Measurements from ENCODE around the gene PAX5. TPM values are rescaled to one million over a fixed set of nuclear protein-coding genes. Genes with fewer than 3 reads are reported as not detected.

Gene PAX5
- total and polyA plus RNA-seq, 5 donors from 2014 or later, result 0.02 to 0.94 (median 0.15) TPM; not detected in 2

- H3K4me3 ChIP-seq (ENCODE audit: low read depth, low read length), result no peak overlapping the region
- Mint-ChIP-seq H3K9me3 (no peaks in the 10 kb centered on the region), H3K27ac (no peak overlapping the region), H3K4me3 (no peak overlapping the region), H3K36me3 (no peaks in the 10 kb centered on the region), H3K4me1 (no peaks in the 10 kb centered on the region), H3K27me3 (peaks cover 5% of the 10 kb centered on the region)
- H3K36me3 ChIP-seq (ENCODE audit: control insufficient read depth, insufficient read depth, low read length), result no peaks in the 10 kb centered on the region
- H3K9me3 ChIP-seq (ENCODE audit: control insufficient read depth in 2 of 2, low read length in 2 of 2), result no peaks in the 10 kb centered on the region
- ATAC-seq (ENCODE audit: low read depth in 2 of 2) (no peak), DNase-seq (no peak)
- H3K27me3 ChIP-seq (ENCODE audit: control insufficient read depth, insufficient read depth, low read length), result no peaks in the 10 kb centered on the region
- H3K4me1 ChIP-seq (ENCODE audit: control insufficient read depth, insufficient read depth, low read length, poor library complexity, severe bottlenecking), result no peaks in the 10 kb centered on the region
- no peak overlapping the region for H3K27ac ChIP-seq (ENCODE audit: insufficient read depth, low read length, poor library complexity, severe bottlenecking)
These were observed 135.5 kb downstream of the PAX5 start for GRCh38 chr9:36898431-36899020.

GRCh38 chr9:36897478-36897877, 136.6 kb downstream of the PAX5 start:
- H3K27me3 Mint-ChIP-seq, result peaks cover 5% of the 10 kb centered on the region
- no peaks in the 10 kb centered on the region for H3K36me3 Mint-ChIP-seq
- H3K27me3 ChIP-seq (ENCODE audit: control insufficient read depth, insufficient read depth, low read length), result no peaks in the 10 kb centered on the region
- H3K4me3 ChIP-seq (ENCODE audit: low read depth, low read length), result no peak overlapping the region
- no peaks in the 10 kb centered on the region for H3K9me3 ChIP-seq (ENCODE audit: control insufficient read depth in 2 of 2, low read length in 2 of 2)
- no peaks in the 10 kb centered on the region for H3K36me3 ChIP-seq (ENCODE audit: control insufficient read depth, insufficient read depth, low read length)
- ATAC-seq (ENCODE audit: low read depth in 2 of 2) (no peak), DNase-seq (no peak)
- H3K27ac ChIP-seq (ENCODE audit: insufficient read depth, low read length, poor library complexity, severe bottlenecking), result no peak overlapping the region
- no peaks in the 10 kb centered on the region for H3K4me1 ChIP-seq (ENCODE audit: control insufficient read depth, insufficient read depth, low read length, poor library complexity, severe bottlenecking)
- H3K9me3 Mint-ChIP-seq, result no peaks in the 10 kb centered on the region
- H3K4me3 Mint-ChIP-seq, result no peak overlapping the region
- H3K27ac Mint-ChIP-seq, result no peak overlapping the region
- no peaks in the 10 kb centered on the region for H3K4me1 Mint-ChIP-seq

GRCh38 chr9:36897019-36897418, 137.0 kb downstream of the PAX5 start:
- H3K27me3 ChIP-seq (ENCODE audit: control insufficient read depth, insufficient read depth, low read length), result no peaks in the 10 kb centered on the region
- H3K36me3 ChIP-seq (ENCODE audit: control insufficient read depth, insufficient read depth, low read length), result no peaks in the 10 kb centered on the region
- DNase-seq, result no peak
- no peak overlapping the region for H3K27ac ChIP-seq (ENCODE audit: insufficient read depth, low read length, poor library complexity, severe bottlenecking)
- H3K4me3 ChIP-seq (ENCODE audit: low read depth, low read length), result no peak overlapping the region
- H3K9me3 ChIP-seq (ENCODE audit: control insufficient read depth in 2 of 2, low read length in 2 of 2), result no peaks in the 10 kb centered on the region
- Mint-ChIP-seq H3K36me3 (no peaks in the 10 kb centered on the region), H3K4me3 (no peak overlapping the region), H3K4me1 (no peaks in the 10 kb centered on the region), H3K27ac (no peak overlapping the region), H3K9me3 (no peaks in the 10 kb centered on the region), H3K27me3 (peaks cover 5% of the 10 kb centered on the region)
- no peaks in the 10 kb centered on the region for H3K4me1 ChIP-seq (ENCODE audit: control insufficient read depth, insufficient read depth, low read length, poor library complexity, severe bottlenecking)
- ATAC-seq (ENCODE audit: low read depth in 2 of 2), result no peak

- Mint-ChIP-seq H3K4me3 (no peak overlapping the region), H3K9me3 (no peaks in the 10 kb centered on the region), H3K4me1 (no peaks in the 10 kb centered on the region), H3K27me3 (peaks cover 5% of the 10 kb centered on the region), H3K27ac (no peak overlapping the region), H3K36me3 (no peaks in the 10 kb centered on the region)
- H3K4me1 ChIP-seq (ENCODE audit: control insufficient read depth, insufficient read depth, low read length, poor library complexity, severe bottlenecking), result no peaks in the 10 kb centered on the region
- DNase-seq (no peak), ATAC-seq (ENCODE audit: low read depth in 2 of 2) (no peak)
- no peak overlapping the region for H3K27ac ChIP-seq (ENCODE audit: insufficient read depth, low read length, poor library complexity, severe bottlenecking)
- no peaks in the 10 kb centered on the region for H3K9me3 ChIP-seq (ENCODE audit: control insufficient read depth in 2 of 2, low read length in 2 of 2)
- no peaks in the 10 kb centered on the region for H3K27me3 ChIP-seq (ENCODE audit: control insufficient read depth, insufficient read depth, low read length)
- no peak overlapping the region for H3K4me3 ChIP-seq (ENCODE audit: low read depth, low read length)
- H3K36me3 ChIP-seq (ENCODE audit: control insufficient read depth, insufficient read depth, low read length), result no peaks in the 10 kb centered on the region
These were observed 137.8 kb downstream of the PAX5 start for GRCh38 chr9:36896296-36896695.

- Histone ChIP-seq H3K27ac (ENCODE audit: insufficient read depth, low read length, poor library complexity, severe bottlenecking) (no peak overlapping the region), H3K4me3 (ENCODE audit: low read depth, low read length) (no peak overlapping the region), H3K36me3 (ENCODE audit: control insufficient read depth, insufficient read depth, low read length) (no peaks in the 10 kb centered on the region), H3K4me1 (ENCODE audit: control insufficient read depth, insufficient read depth, low read length, poor library complexity, severe bottlenecking) (no peaks in the 10 kb centered on the region), H3K9me3 (ENCODE audit: control insufficient read depth in 2 of 2, low read length in 2 of 2) (no peaks in the 10 kb centered on the region), H3K27me3 (ENCODE audit: control insufficient read depth, insufficient read depth, low read length) (no peaks in the 10 kb centered on the region)
- no peaks in the 10 kb centered on the region for H3K36me3 Mint-ChIP-seq
- no peaks in the 10 kb centered on the region for H3K4me1 Mint-ChIP-seq
- no peak overlapping the region for H3K4me3 Mint-ChIP-seq
- no peaks in the 10 kb centered on the region for H3K9me3 Mint-ChIP-seq
- H3K27me3 Mint-ChIP-seq, result no peaks in the 10 kb centered on the region
- no peak overlapping the region for H3K27ac Mint-ChIP-seq
- DNase-seq (no peak), ATAC-seq (ENCODE audit: low read depth in 2 of 2) (no peak)
These were observed 138.3 kb downstream of the PAX5 start for GRCh38 chr9:36895744-36896260.

DNA sequence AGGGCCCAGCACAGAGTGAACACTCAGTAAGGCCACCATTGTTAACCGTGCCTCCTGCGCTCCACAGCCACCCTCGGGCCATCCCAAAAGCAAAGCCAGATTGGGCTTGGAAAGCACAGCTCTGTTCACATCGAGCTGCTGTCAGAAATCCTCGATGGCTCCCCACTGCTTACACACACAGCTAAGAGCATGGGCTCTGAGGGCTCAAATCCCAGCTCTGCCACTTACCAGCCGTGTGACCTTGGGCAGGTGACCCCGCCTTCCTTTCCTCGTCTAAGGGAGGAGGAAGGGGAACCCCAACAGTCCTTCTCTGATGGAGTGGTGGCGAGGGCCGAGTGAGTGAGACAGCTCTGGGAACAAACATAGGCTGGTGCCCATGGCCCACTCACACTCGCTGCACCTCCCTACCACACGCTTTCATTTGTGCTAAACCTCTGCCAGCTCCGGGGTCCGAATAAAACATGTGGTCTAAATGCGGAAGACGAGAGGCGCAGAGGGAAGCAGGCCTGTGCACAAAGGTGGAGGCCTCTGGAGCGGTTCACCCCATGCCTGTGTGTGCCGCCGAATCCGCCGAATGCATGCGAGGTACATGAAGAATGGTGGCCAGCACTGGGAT, 139.3 kb downstream of the PAX5 start:
- H3K27me3 ChIP-seq (ENCODE audit: control insufficient read depth, insufficient read depth, low read length), result no peaks in the 10 kb centered on the region
- DNase-seq (no peak), ATAC-seq (ENCODE audit: low read depth in 2 of 2) (no peak)
- H3K27ac ChIP-seq (ENCODE audit: insufficient read depth, low read length, poor library complexity, severe bottlenecking), result no peak overlapping the region
- H3K9me3 ChIP-seq (ENCODE audit: control insufficient read depth in 2 of 2, low read length in 2 of 2), result no peaks in the 10 kb centered on the region
- no peak overlapping the region for H3K4me3 ChIP-seq (ENCODE audit: low read depth, low read length)
- no peaks in the 10 kb centered on the region for H3K4me1 ChIP-seq (ENCODE audit: control insufficient read depth, insufficient read depth, low read length, poor library complexity, severe bottlenecking)
- H3K36me3 ChIP-seq (ENCODE audit: control insufficient read depth, insufficient read depth, low read length), result no peaks in the 10 kb centered on the region
- Mint-ChIP-seq H3K9me3 (no peaks in the 10 kb centered on the region), H3K4me1 (no peaks in the 10 kb centered on the region), H3K36me3 (no peaks in the 10 kb centered on the region), H3K27ac (no peak overlapping the region), H3K27me3 (no peaks in the 10 kb centered on the region), H3K4me3 (no peak overlapping the region)

DNA sequence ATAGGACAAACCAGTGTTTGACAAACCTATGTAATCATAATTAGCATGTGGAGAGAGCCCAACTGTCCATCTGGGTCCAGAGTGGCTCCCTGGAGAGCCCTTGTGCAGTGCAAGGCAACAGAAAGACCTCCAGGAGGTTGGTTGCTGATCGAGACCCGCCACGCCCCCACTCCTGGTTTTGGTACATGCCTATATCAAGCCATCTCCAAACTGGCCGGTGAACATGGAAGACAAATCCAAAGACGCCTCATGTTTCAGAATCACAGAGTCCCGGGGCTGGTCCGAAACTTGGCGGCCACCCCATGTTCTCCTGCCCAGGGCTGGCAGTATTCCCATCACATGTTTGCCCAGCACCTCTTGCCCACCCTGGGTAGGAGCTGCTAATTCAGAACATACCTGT, 140.2 kb downstream of the PAX5 start:
- Mint-ChIP-seq H3K4me1 (no peaks in the 10 kb centered on the region), H3K27ac (no peak overlapping the region), H3K4me3 (no peak overlapping the region), H3K36me3 (no peaks in the 10 kb centered on the region), H3K9me3 (no peaks in the 10 kb centered on the region), H3K27me3 (no peaks in the 10 kb centered on the region)
- Histone ChIP-seq H3K27ac (ENCODE audit: insufficient read depth, low read length, poor library complexity, severe bottlenecking) (no peak overlapping the region), H3K4me1 (ENCODE audit: control insufficient read depth, insufficient read depth, low read length, poor library complexity, severe bottlenecking) (no peaks in the 10 kb centered on the region), H3K36me3 (ENCODE audit: control insufficient read depth, insufficient read depth, low read length) (no peaks in the 10 kb centered on the region), H3K27me3 (ENCODE audit: control insufficient read depth, insufficient read depth, low read length) (no peaks in the 10 kb centered on the region), H3K9me3 (ENCODE audit: control insufficient read depth in 2 of 2, low read length in 2 of 2) (no peaks in the 10 kb centered on the region), H3K4me3 (ENCODE audit: low read depth, low read length) (no peak overlapping the region)
- DNase-seq (no peak), ATAC-seq (ENCODE audit: low read depth in 2 of 2) (no peak)

DNA sequence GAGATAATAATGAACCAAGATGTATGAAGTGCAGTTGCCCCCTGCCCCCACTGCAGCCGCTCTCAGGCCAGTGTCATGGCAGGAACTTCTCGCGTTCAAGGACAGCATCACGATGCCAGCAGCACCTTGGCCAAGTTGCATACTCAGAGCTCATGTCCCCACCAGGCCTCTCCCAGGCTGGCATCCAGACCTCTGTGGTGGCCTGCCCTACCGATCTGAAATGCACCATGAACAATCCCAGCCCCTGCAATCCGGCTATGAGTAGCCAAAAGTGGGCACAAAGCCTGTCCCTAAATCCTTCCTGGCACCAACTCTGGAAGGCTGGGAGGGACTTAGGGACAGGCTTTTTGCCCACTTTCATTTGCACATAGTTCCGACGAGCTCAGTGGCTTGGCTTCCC, 140.9 kb downstream of the PAX5 start:
- ATAC-seq (ENCODE audit: low read depth in 2 of 2) (no peak), DNase-seq (no peak)
- no peaks in the 10 kb centered on the region for H3K9me3 Mint-ChIP-seq
- no peak overlapping the region for H3K27ac ChIP-seq (ENCODE audit: insufficient read depth, low read length, poor library complexity, severe bottlenecking)
- no peaks in the 10 kb centered on the region for H3K9me3 ChIP-seq (ENCODE audit: control insufficient read depth in 2 of 2, low read length in 2 of 2)
- no peaks in the 10 kb centered on the region for H3K36me3 Mint-ChIP-seq
- H3K36me3 ChIP-seq (ENCODE audit: control insufficient read depth, insufficient read depth, low read length), result no peaks in the 10 kb centered on the region
- no peaks in the 10 kb centered on the region for H3K4me1 ChIP-seq (ENCODE audit: control insufficient read depth, insufficient read depth, low read length, poor library complexity, severe bottlenecking)
- H3K4me1 Mint-ChIP-seq, result no peaks in the 10 kb centered on the region
- H3K27me3 ChIP-seq (ENCODE audit: control insufficient read depth, insufficient read depth, low read length), result no peaks in the 10 kb centered on the region
- no peak overlapping the region for H3K27ac Mint-ChIP-seq
- no peak overlapping the region for H3K4me3 ChIP-seq (ENCODE audit: low read depth, low read length)
- H3K27me3 Mint-ChIP-seq, result no peaks in the 10 kb centered on the region
- no peak overlapping the region for H3K4me3 Mint-ChIP-seq

Measured in CD4-positive, CD25-positive, alpha-beta regulatory T cell (primary cell).